ENCODE measurements around the gene GALNT2. TPM values are rescaled to one million over a fixed set of nuclear protein-coding genes. Genes with fewer than 3 reads are reported as not detected.

Gene GALNT2
- total and polyA plus RNA-seq, 2 of the 4 experiments (the other 2 are of a cell fraction) = 50.4 to 189 TPM

- H2BK15ac ChIP-seq (ENCODE audit: low read depth, low read length) = peak overlapping the region; percentile 59; the same call in 2 of the 3 replicates
- peak overlapping the region; percentile 57 for H3K23ac ChIP-seq (ENCODE audit: low read depth, low read length)
- peaks cover 35 to 81% of the 10 kb centered on the region in 2 experiments for H3K79me1 ChIP-seq (ENCODE audit: low read depth in 1 of 2, low read length in 2 of 2)
- H3K56ac ChIP-seq (ENCODE audit: extremely low read depth, insufficient read depth, low read length) = peak overlapping the region; percentile 44
- in situ Hi-C loops (cut with MboI; ENCODE audit: low sequenced_read_pairs) = no loop called here
- H3K9me3 ChIP-seq (ENCODE audit: control insufficient read depth, insufficient read depth, low read length) = no peaks in the 10 kb centered on the region
- DNase-seq (peak; percentile 59), ATAC-seq (ENCODE audit: low read depth) (0 out of 2 replicates have a peak, but pooled peaks have one; percentile 5)
- H2BK20ac ChIP-seq (ENCODE audit: low read depth, low read length) = peak overlapping the region; percentile 87
- H2BK5ac ChIP-seq (ENCODE audit: low read depth, low read length, poor library complexity, severe bottlenecking) = peak overlapping the region; percentile 53
- dilution Hi-C loops (cut with HindIII; ENCODE audit: low sequenced_read_pairs, unreplicated experiment) = no loop called here
- peak overlapping the region; percentile 82 for H3K4ac ChIP-seq (ENCODE audit: low read depth, low read length)
- peak overlapping the region; percentile 65 to 76 for H4K8ac ChIP-seq (ENCODE audit: low read depth in 2 of 2, low read length in 2 of 2)
- peak overlapping the region; percentile 37 for H2AK9ac ChIP-seq (replicated peaks; ENCODE audit: low read depth, low read length, poor library complexity)
- POLR2A ChIA-PET (ENCODE audit: unreplicated experiment) = interaction anchor here (0.6 kb wide), 1 partner anchor 1565 kb away, joined by 3 read pairs; no protein-coding TSS in a partner anchor
- peak overlapping the region; percentile 62 for H4K5ac ChIP-seq (ENCODE audit: low read depth, low read length)
- H3K4me2 ChIP-seq (ENCODE audit: low read depth, low read length) = peak overlapping the region; percentile 60
- H3K4me3 ChIP-seq (ENCODE audit: insufficient read depth, low read depth, low read length) = no peak overlapping the region
- no TSS peak for BruUV-seq (replicated peaks)
- intact Hi-C loops (cut with micrococcal nuclease) = loop anchor here (2.0 kb wide), 1 partner anchor 13 kb away; no protein-coding TSS in a partner anchor
- H2BK120ac ChIP-seq (ENCODE audit: low read depth, low read length) = peak overlapping the region; percentile 92
- peak overlapping the region; percentile 60 for H3K18ac ChIP-seq (ENCODE audit: low read depth, low read length)
- peaks cover 40% of the 10 kb centered on the region for H3K4me1 ChIP-seq (ENCODE audit: control insufficient read depth, insufficient read depth, low read length)
- peak overlapping the region; percentile 92 for H4K91ac ChIP-seq (ENCODE audit: insufficient read depth, low read depth, low read length)
- peak overlapping the region; percentile 35 for H3K14ac ChIP-seq (replicated peaks; ENCODE audit: low read depth, low read length)
- H2AFZ ChIP-seq (replicated peaks; ENCODE audit: low read length, poor library complexity) = no peak overlapping the region
- peak overlapping the region; percentile 64 for H3K27ac ChIP-seq (ENCODE audit: insufficient read depth, low read length)
- H3K9me1 ChIP-seq (ENCODE audit: insufficient read depth, low read length) = peaks cover 44% of the 10 kb centered on the region
- peak overlapping the region; percentile 68 for H2AK5ac ChIP-seq (ENCODE audit: low read depth, low read length)
- H3K36me3 ChIP-seq (ENCODE audit: control insufficient read depth, insufficient read depth, low read length) = 0 out of 2 replicates have a peak, but pooled peaks cover 3% of the 10 kb centered on the region
- peak overlapping the region; percentile 35 for H3K9ac ChIP-seq (ENCODE audit: low read depth, low read length)
- WGBS, 2 experiments (ENCODE audit: extremely low coverage in 2 of 2, insufficient read length in 1 of 2) = no CpG with 5 or more reads among the region's 5 CpGs
- H4K20me1 ChIP-seq (ENCODE audit: insufficient read depth, low read length) = peaks cover 35% of the 10 kb centered on the region
- CTCF ChIA-PET = interaction anchor here (0.6 to 1.6 kb wide), 3 partner anchors 11 to 165 kb away, joined by 3 to 5 read pairs (median 3); no protein-coding TSS in a partner anchor
- no peaks in the 10 kb centered on the region for H3K27me3 ChIP-seq (ENCODE audit: control insufficient read depth, insufficient read depth, low read length)
- TF ChIP-seq CEBPB (IDR thresholded peaks at IDR 0.05; ENCODE audit: low read depth, low read length) (no peak), CHD1 (IDR thresholded peaks at IDR 0.05; ENCODE audit: low read depth, low read length) (no peak), BHLHE40 (IDR thresholded peaks at IDR 0.05; ENCODE audit: low read depth, low read length) (no peak), FOS (IDR thresholded peaks at IDR 0.05; ENCODE audit: low read depth, low read length) (no peak), RAD21 (IDR thresholded peaks at IDR 0.05; ENCODE audit: low read length) (no peak), RCOR1 (IDR thresholded peaks at IDR 0.05; ENCODE audit: insufficient replicate concordance, low read length) (no peak), MXI1 (IDR thresholded peaks at IDR 0.05; ENCODE audit: borderline replicate concordance, low read depth, low read length) (no peak), MAFK (IDR thresholded peaks at IDR 0.05; ENCODE audit: low read depth, low read length) (no peak), SMC3 (IDR thresholded peaks at IDR 0.05; ENCODE audit: low read depth, low read length) (no peak), ELK1 (IDR thresholded peaks at IDR 0.05; ENCODE audit: borderline replicate concordance, low read depth, low read length) (no peak), MAZ (IDR thresholded peaks at IDR 0.05; ENCODE audit: borderline replicate concordance, low read depth, low read length) (no peak), RFX5 (IDR thresholded peaks at IDR 0.05; ENCODE audit: low read depth, low read length) (no peak), USF2 (IDR thresholded peaks at IDR 0.05; ENCODE audit: low read depth, low read length) (no peak), POLR2A (IDR thresholded peaks at IDR 0.05; ENCODE audit: low read depth, low read length) (no peak)
These were observed 36.5 kb downstream of the GALNT2 start for GRCh38 chr1:230103306-230104173.

All from IMR-90 (cell line).